ENCODE results near the gene DAG1. TPM values are rescaled to one million over a fixed set of nuclear protein-coding genes. Genes with fewer than 3 reads are reported as not detected.

The DAG1 gene
- total and polyA plus RNA-seq, 2 experiments from 2014 or later = 50.3 to 59.9 TPM

GRCh38 chr3:49523756-49524747 lies 54.0 kb downstream of the DAG1 start:
- TF ChIP-seq CTCF (IDR thresholded peaks at IDR 0.05; ENCODE audit: poor library complexity) (no peak), EZH2 (IDR thresholded peaks at IDR 0.05; ENCODE audit: borderline replicate concordance) (no peak), EZH2phosphoT487 (IDR thresholded peaks at IDR 0.05; ENCODE audit: low read depth, severe bottlenecking, unreplicated experiment) (no peak)
- no peaks in the 10 kb centered on the region for H3K9me3 ChIP-seq (ENCODE audit: low read depth)
- H3K36me3 ChIP-seq (replicated peaks; ENCODE audit: insufficient read depth, low read depth) = no peaks in the 10 kb centered on the region
- H4K20me1 ChIP-seq (ENCODE audit: insufficient read depth, poor library complexity, severe bottlenecking) = no peaks in the 10 kb centered on the region
- no peak overlapping the region for H3K27ac ChIP-seq
- no peaks in the 10 kb centered on the region for H3K9me2 ChIP-seq (replicated peaks; ENCODE audit: insufficient read depth)
- no peaks in the 10 kb centered on the region for H3K27me3 ChIP-seq
- DNase-seq (ENCODE audit: low spot score) = no peak
- H3K79me2 ChIP-seq = peaks cover 24% of the 10 kb centered on the region
- H3K4me1 ChIP-seq (ENCODE audit: insufficient read depth) = no peaks in the 10 kb centered on the region
- H2AFZ ChIP-seq = no peak overlapping the region
- no peak overlapping the region for H3K4me3 ChIP-seq
- 91% methylated on average over 5 of the region's 5 CpGs for WGBS (ENCODE audit: low lambda C conversion rate, missing lambda C conversion rate)
- H3K4me2 ChIP-seq = no peak overlapping the region

GRCh38 chr3:49529567-49529966 lies 59.5 kb downstream of the DAG1 start:
- TF ChIP-seq EZH2 (IDR thresholded peaks at IDR 0.05; ENCODE audit: borderline replicate concordance) (no peak), CTCF (IDR thresholded peaks at IDR 0.05; ENCODE audit: poor library complexity) (no peak), EZH2phosphoT487 (IDR thresholded peaks at IDR 0.05; ENCODE audit: low read depth, severe bottlenecking, unreplicated experiment) (no peak)

GRCh38 chr3:49530231-49530630 lies 60.2 kb downstream of the DAG1 start:
- H3K4me2 ChIP-seq = no peak overlapping the region
- H3K9me3 ChIP-seq (ENCODE audit: low read depth) = no peaks in the 10 kb centered on the region
- H3K27me3 ChIP-seq = no peaks in the 10 kb centered on the region
- TF ChIP-seq EZH2phosphoT487 (IDR thresholded peaks at IDR 0.05; ENCODE audit: low read depth, severe bottlenecking, unreplicated experiment) (no peak), CTCF (IDR thresholded peaks at IDR 0.05; ENCODE audit: poor library complexity) (no peak), EZH2 (IDR thresholded peaks at IDR 0.05; ENCODE audit: borderline replicate concordance) (no peak)
- no peak overlapping the region for H2AFZ ChIP-seq
- H3K27ac ChIP-seq = no peak overlapping the region
- H3K4me1 ChIP-seq (ENCODE audit: insufficient read depth) = no peaks in the 10 kb centered on the region
- 82% methylated on average over 5 of the region's 5 CpGs for WGBS (ENCODE audit: low lambda C conversion rate, missing lambda C conversion rate)
- DNase-seq (ENCODE audit: low spot score) = no peak
- no peaks in the 10 kb centered on the region for H4K20me1 ChIP-seq (ENCODE audit: insufficient read depth, poor library complexity, severe bottlenecking)
- no peaks in the 10 kb centered on the region for H3K9me2 ChIP-seq (replicated peaks; ENCODE audit: insufficient read depth)
- no peaks in the 10 kb centered on the region for H3K36me3 ChIP-seq (replicated peaks; ENCODE audit: insufficient read depth, low read depth)
- no peak overlapping the region for H3K4me3 ChIP-seq
- H3K79me2 ChIP-seq = peaks cover 7% of the 10 kb centered on the region

More at GRCh38 chr3:49529567-49529966, 59.5 kb downstream of the DAG1 start:
- no peaks in the 10 kb centered on the region for H3K27me3 ChIP-seq
- H3K9me2 ChIP-seq (replicated peaks; ENCODE audit: insufficient read depth) = no peaks in the 10 kb centered on the region
- no peak overlapping the region for H3K27ac ChIP-seq
- H3K4me2 ChIP-seq = no peak overlapping the region
- no peaks in the 10 kb centered on the region for H4K20me1 ChIP-seq (ENCODE audit: insufficient read depth, poor library complexity, severe bottlenecking)
- no peak for DNase-seq (ENCODE audit: low spot score)
- H3K79me2 ChIP-seq = peaks cover 7% of the 10 kb centered on the region
- no peaks in the 10 kb centered on the region for H3K4me1 ChIP-seq (ENCODE audit: insufficient read depth)
- no peak overlapping the region for H3K4me3 ChIP-seq
- no peaks in the 10 kb centered on the region for H3K9me3 ChIP-seq (ENCODE audit: low read depth)
- no peaks in the 10 kb centered on the region for H3K36me3 ChIP-seq (replicated peaks; ENCODE audit: insufficient read depth, low read depth)
- H2AFZ ChIP-seq = no peak overlapping the region

All from hepatocyte (in vitro differentiated cells).